PFSK-1 (cell line): ENCODE results near the gene BIK.

Experiments
- FOXP2 ChIP-seq: optimal IDR thresholded peaks from 2 replicates; pipeline ENCODE3; 2011; ENCODE audit warnings: borderline replicate concordance, control low read depth, inconsistent platforms; ENCODE audit not compliant: insufficient read depth; ENCODE audit errors: extremely low read length, extremely low read depth
- POLR2AphosphoS5 ChIP-seq: IDR thresholded peaks from 2 replicates; pipeline ENCODE4 v1.6.1; 2012; ENCODE audit warnings: low read depth, mild to moderate bottlenecking, control low read depth, low read length, moderate library complexity
- SIN3A ChIP-seq: IDR thresholded peaks from 2 replicates; pipeline ENCODE4 v1.6.1; 2012; ENCODE audit warnings: mild to moderate bottlenecking, low read length, moderate library complexity, borderline replicate concordance; ENCODE audit not compliant: insufficient read depth
- TAF1 ChIP-seq: IDR thresholded peaks from 2 replicates; pipeline ENCODE4 v1.6.1; 2012; ENCODE audit warnings: low read length, control low read depth, borderline replicate concordance; ENCODE audit not compliant: insufficient read depth
- TF ChIP-seq, protein P1 (sequence below), 2 experiments: IDR thresholded peaks; 2 replicates each; pipeline versions ENCODE4 v1.6.1 to v1.8.0; 2011 to 2012; ENCODE audit warnings: low read depth in 2 of 2, low read length in 2 of 2, control low read depth in 1 of 2, inconsistent platforms in 1 of 2, mild to moderate bottlenecking in 1 of 2, moderate library complexity in 1 of 2; ENCODE audit not compliant: insufficient read depth in 1 of 2

DNA sequence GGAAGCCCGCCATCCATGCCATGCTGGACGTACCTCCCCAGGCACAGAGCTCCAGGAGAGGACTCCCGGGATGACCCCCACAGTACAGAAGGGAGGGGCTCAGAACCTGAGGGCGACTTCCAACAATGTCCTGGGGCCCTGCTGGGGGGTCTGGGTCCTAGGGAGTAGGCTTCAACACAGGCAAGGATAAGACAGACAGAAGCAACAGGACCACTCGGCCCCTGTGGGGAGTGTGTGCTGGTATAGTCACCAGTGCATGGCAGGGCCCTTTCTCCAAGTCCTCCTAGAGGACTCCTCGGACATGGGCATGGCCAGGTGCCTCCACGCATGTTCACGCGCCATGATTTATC lies 59.6 kb downstream of the BIK start:
- no peak for TF ChIP-seq POLR2AphosphoS5
- TF ChIP-seq, protein P1, sequence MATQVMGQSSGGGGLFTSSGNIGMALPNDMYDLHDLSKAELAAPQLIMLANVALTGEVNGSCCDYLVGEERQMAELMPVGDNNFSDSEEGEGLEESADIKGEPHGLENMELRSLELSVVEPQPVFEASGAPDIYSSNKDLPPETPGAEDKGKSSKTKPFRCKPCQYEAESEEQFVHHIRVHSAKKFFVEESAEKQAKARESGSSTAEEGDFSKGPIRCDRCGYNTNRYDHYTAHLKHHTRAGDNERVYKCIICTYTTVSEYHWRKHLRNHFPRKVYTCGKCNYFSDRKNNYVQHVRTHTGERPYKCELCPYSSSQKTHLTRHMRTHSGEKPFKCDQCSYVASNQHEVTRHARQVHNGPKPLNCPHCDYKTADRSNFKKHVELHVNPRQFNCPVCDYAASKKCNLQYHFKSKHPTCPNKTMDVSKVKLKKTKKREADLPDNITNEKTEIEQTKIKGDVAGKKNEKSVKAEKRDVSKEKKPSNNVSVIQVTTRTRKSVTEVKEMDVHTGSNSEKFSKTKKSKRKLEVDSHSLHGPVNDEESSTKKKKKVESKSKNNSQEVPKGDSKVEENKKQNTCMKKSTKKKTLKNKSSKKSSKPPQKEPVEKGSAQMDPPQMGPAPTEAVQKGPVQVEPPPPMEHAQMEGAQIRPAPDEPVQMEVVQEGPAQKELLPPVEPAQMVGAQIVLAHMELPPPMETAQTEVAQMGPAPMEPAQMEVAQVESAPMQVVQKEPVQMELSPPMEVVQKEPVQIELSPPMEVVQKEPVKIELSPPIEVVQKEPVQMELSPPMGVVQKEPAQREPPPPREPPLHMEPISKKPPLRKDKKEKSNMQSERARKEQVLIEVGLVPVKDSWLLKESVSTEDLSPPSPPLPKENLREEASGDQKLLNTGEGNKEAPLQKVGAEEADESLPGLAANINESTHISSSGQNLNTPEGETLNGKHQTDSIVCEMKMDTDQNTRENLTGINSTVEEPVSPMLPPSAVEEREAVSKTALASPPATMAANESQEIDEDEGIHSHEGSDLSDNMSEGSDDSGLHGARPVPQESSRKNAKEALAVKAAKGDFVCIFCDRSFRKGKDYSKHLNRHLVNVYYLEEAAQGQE (IDR thresholded peaks at IDR 0.05; ENCODE audit: insufficient read depth in 1 of 2, low read depth in 2 of 2, low read length in 2 of 2): no peak
- TF ChIP-seq TAF1: no peak
- TF ChIP-seq SIN3A: no peak
- no peak for TF ChIP-seq FOXP2
